ENCODE data around the gene SYNDIG1. TPM values are rescaled to one million over a fixed set of nuclear protein-coding genes. Genes with fewer than 3 reads are reported as not detected.

The SYNDIG1 gene
- total RNA-seq, 2 experiments from 2014 or later, result not detected

DNA sequence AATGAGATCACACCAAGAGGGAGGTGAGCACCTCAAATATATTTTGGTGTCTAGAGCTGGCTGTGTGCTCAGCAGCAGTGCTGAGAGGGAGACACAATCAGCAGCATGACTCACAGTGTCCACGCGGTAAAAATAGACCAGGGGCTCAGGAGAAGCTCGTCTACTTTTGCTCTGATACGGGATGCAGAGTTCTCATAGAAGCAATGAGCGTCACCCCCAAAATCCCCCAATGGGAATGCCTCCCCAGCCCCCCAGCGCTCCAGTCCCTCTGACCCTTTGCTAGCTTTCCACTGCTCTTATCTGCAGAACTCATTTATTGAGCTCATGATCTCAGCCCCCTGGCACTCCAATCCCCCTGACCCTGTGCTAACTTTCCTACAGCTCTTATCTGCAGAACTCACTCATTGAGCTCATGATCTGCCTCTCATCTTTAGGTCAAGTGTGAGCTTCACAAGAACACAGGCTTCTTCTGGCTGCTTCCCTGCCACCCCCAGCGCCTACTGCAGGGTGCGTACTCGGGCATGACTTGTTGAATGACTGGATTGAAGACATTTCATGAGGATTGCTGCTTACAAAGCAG lies 34.0 kb downstream of the SYNDIG1 start:
- H3K4me3 ChIP-seq (ENCODE audit: low read depth, low read length, poor library complexity, severe bottlenecking), result no peak overlapping the region
- H3K4me1 ChIP-seq (ENCODE audit: insufficient read depth, low read length, poor library complexity, severe bottlenecking), result no peaks in the 10 kb centered on the region
- no peak overlapping the region for H3K4me2 ChIP-seq (ENCODE audit: low read length)
- POLR2A ChIA-PET, result interaction anchor here (0.6 kb wide), 1 partner anchor 73 kb away, joined by 3 read pairs; no protein-coding TSS in a partner anchor
- BruUV-seq (replicated peaks), result no TSS peak
- H4K20me1 ChIP-seq (ENCODE audit: insufficient read depth, low read length), result no peaks in the 10 kb centered on the region
- TF ChIP-seq, protein P1, sequence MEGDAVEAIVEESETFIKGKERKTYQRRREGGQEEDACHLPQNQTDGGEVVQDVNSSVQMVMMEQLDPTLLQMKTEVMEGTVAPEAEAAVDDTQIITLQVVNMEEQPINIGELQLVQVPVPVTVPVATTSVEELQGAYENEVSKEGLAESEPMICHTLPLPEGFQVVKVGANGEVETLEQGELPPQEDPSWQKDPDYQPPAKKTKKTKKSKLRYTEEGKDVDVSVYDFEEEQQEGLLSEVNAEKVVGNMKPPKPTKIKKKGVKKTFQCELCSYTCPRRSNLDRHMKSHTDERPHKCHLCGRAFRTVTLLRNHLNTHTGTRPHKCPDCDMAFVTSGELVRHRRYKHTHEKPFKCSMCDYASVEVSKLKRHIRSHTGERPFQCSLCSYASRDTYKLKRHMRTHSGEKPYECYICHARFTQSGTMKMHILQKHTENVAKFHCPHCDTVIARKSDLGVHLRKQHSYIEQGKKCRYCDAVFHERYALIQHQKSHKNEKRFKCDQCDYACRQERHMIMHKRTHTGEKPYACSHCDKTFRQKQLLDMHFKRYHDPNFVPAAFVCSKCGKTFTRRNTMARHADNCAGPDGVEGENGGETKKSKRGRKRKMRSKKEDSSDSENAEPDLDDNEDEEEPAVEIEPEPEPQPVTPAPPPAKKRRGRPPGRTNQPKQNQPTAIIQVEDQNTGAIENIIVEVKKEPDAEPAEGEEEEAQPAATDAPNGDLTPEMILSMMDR (conservative IDR thresholded peaks at IDR 0.05; ENCODE audit: low read length), result no peak
- TF ChIP-seq EZH2phosphoT487 (IDR thresholded peaks at IDR 0.05; ENCODE audit: borderline replicate concordance, low read depth, low read length), result no peak
- H2AFZ ChIP-seq (ENCODE audit: low read length), result no peak overlapping the region
- H3K36me3 ChIP-seq (ENCODE audit: insufficient read depth, low read length), result no peaks in the 10 kb centered on the region
- CTCF ChIA-PET (ENCODE audit: unreplicated experiment), result no interaction called here
- intact Hi-C loops (cut with micrococcal nuclease; ENCODE audit: unreplicated experiment), result no loop called here
- H3K79me2 ChIP-seq (ENCODE audit: insufficient read depth, low read depth, low read length), result no peaks in the 10 kb centered on the region
- no peaks in the 10 kb centered on the region for H3K9me2 ChIP-seq (ENCODE audit: insufficient read depth, low read length)
- H3K9me3 ChIP-seq (ENCODE audit: low read length), result no peaks in the 10 kb centered on the region
- DNase-seq (ENCODE audit: low spot score), result no peak
- no peak overlapping the region for H3K27ac ChIP-seq (ENCODE audit: low read depth, low read length, poor library complexity, severe bottlenecking)

DNA sequence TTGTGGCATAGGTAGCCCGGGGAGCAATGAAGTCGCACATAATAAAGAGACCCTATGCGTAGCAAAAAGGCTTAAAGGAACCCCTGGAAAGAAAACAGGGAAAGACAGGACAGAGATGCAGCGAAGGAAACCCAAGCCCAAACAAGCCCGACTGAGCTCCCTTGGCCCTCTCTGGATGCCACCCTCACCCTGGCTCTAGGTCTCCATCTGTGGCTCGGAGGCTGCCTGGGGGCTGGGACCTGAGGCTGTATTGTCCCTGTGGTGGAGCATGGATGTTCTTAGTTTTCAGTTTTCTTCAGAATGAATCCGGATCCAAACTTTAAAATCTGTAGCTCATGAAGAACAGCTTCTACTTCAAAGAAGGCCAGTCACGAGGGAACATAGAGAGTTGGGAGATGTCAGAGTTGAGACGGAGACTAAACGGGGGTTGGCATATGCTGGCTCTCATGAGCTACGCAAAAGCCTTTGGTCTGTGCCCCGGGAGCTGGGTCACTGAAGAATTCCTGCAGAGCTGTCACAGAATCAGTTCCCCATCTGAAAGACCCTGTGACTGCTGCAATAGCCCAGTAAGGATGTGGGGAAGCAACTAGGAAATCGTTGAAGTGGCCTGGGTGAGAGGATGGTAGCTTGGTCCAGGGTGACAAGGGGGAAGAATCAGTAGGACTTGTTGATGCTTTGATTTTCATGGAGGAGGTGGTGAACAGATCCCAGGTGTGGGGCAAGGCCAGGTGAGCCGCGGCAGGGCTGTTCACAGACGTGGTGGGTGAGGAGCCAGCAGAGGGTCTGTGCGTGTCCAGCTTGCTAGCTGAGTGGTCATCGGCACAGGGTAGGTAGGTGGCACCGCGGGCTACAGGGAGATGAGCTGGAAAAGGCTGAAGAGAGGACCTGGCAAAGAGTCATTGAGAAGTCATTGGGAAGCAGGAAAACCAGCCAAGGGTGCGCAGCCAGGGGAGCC lies 35.2 kb downstream of the SYNDIG1 start:
- Histone ChIP-seq H3K79me2 (ENCODE audit: insufficient read depth, low read depth, low read length) (no peaks in the 10 kb centered on the region), H3K4me2 (ENCODE audit: low read length) (no peak overlapping the region), H2AFZ (ENCODE audit: low read length) (no peak overlapping the region), H4K20me1 (ENCODE audit: insufficient read depth, low read length) (no peaks in the 10 kb centered on the region), H3K27ac (ENCODE audit: low read depth, low read length, poor library complexity, severe bottlenecking) (no peak overlapping the region), H3K4me1 (ENCODE audit: insufficient read depth, low read length, poor library complexity, severe bottlenecking) (no peaks in the 10 kb centered on the region), H3K9me3 (ENCODE audit: low read length) (no peaks in the 10 kb centered on the region), H3K4me3 (ENCODE audit: low read depth, low read length, poor library complexity, severe bottlenecking) (no peak overlapping the region), H3K9me2 (ENCODE audit: insufficient read depth, low read length) (no peaks in the 10 kb centered on the region), H3K36me3 (ENCODE audit: insufficient read depth, low read length) (no peaks in the 10 kb centered on the region)
- no peak for TF ChIP-seq EZH2phosphoT487 (IDR thresholded peaks at IDR 0.05; ENCODE audit: borderline replicate concordance, low read depth, low read length)
- TF ChIP-seq, protein P1 (conservative IDR thresholded peaks at IDR 0.05; ENCODE audit: low read length), result no peak
- no TSS peak for BruUV-seq (replicated peaks)
- intact Hi-C loops (cut with micrococcal nuclease; ENCODE audit: unreplicated experiment), result no loop called here
- CTCF ChIA-PET (ENCODE audit: unreplicated experiment), result no interaction called here
- DNase-seq (ENCODE audit: low spot score), result no peak
- POLR2A ChIA-PET, result no interaction called here

DNA sequence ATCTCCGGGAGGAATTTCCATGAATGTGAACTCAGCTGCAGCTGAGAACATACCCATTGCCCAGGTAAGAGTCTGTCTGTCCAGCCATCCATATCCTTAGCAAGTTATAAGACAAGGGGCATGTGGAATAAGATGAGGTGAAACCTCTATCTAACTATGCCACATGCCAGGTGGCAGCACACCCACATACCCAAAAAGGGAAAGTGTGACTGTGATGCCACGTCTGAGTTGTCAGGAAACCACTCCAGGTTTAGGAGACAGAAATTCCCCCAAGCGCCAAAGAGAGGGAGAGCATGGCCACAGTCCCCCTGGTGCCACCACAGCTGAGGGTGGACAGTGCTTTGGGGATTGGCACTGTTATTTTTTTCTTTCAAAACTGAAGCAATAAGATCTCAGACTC lies 36.7 kb downstream of the SYNDIG1 start:
- Histone ChIP-seq H3K4me3 (ENCODE audit: low read depth, low read length, poor library complexity, severe bottlenecking) (no peak overlapping the region), H3K4me1 (ENCODE audit: insufficient read depth, low read length, poor library complexity, severe bottlenecking) (no peaks in the 10 kb centered on the region), H3K36me3 (ENCODE audit: insufficient read depth, low read length) (no peaks in the 10 kb centered on the region), H4K20me1 (ENCODE audit: insufficient read depth, low read length) (no peaks in the 10 kb centered on the region), H3K79me2 (ENCODE audit: insufficient read depth, low read depth, low read length) (no peaks in the 10 kb centered on the region), H3K9me2 (ENCODE audit: insufficient read depth, low read length) (no peaks in the 10 kb centered on the region), H3K9me3 (ENCODE audit: low read length) (no peaks in the 10 kb centered on the region), H2AFZ (ENCODE audit: low read length) (no peak overlapping the region), H3K4me2 (ENCODE audit: low read length) (no peak overlapping the region), H3K27ac (ENCODE audit: low read depth, low read length, poor library complexity, severe bottlenecking) (no peak overlapping the region)
- ChIA-PET POLR2A (no interaction called here), CTCF (ENCODE audit: unreplicated experiment) (no interaction called here)
- TF ChIP-seq, protein P1 (conservative IDR thresholded peaks at IDR 0.05; ENCODE audit: low read length), result no peak
- no peak for TF ChIP-seq EZH2phosphoT487 (IDR thresholded peaks at IDR 0.05; ENCODE audit: borderline replicate concordance, low read depth, low read length)
- intact Hi-C loops (cut with micrococcal nuclease; ENCODE audit: unreplicated experiment), result no loop called here
- DNase-seq (ENCODE audit: low spot score), result no peak
- BruUV-seq (replicated peaks), result no TSS peak
